Measurements from ENCODE around the gene ELFN1. TPM values are rescaled to one million over a fixed set of nuclear protein-coding genes. Genes with fewer than 3 reads are reported as not detected.

Gene ELFN1
- total RNA-seq, 2 experiments from 2014 or later: 0.20 to 0.36 TPM

DNA sequence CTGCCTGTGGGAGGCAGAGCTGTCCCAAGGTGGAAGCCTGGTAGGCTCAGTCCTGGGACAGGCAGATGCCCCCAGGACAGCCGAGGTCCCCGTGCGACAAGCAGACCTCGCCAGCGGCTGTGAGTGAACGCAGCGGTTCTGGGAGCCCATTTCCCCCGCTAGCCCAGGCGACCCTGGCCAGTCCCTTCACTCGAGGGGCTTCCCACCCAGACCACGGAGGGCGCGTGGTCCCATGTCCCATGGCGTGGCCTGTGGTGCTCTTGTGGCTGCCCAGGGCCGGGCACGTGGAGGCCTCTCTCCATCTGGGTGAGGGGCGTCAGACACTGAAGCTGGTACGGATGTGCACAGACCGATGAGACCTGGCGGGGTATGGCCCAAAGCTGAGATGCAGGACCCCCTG, 67.9 kb downstream of the ELFN1 start:
- ChIA-PET POLR2A (no interaction called here), CTCF (no interaction called here)
- Mint-ChIP-seq H3K9me3 (no peaks in the 10 kb centered on the region), H3K27me3 (peaks cover 3% of the 10 kb centered on the region), H3K27ac (no peak overlapping the region), H3K36me3 (ENCODE audit: low read depth) (no peaks in the 10 kb centered on the region), H3K4me1 (ENCODE audit: low read depth) (peaks cover 18% of the 10 kb centered on the region), H3K4me3 (no peak overlapping the region)
- intact Hi-C loops (cut with micrococcal nuclease): no loop called here
- TF ChIP-seq CTCF (IDR thresholded peaks at IDR 0.05): no peak
- ATAC-seq (no peak), DNase-seq (no peak)

DNA sequence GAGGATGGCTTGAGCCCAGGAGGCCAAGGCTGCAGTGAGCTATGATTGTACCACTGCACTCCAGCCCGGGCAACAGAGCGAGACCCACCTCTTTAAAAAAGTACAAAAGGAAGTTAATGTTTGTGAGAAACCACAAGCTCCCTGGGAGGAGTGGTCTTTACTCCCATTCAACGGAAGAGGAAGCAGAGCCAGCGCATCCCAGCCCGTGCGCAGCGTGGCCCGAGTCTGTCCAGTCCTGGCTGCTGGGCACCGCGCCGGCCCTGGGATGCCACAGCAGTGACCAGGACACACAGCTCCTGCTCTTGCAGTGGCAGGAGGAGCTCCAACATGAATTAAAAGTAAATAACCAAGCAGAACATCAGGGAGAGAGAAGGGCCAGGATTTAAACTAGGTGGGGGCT, 68.4 kb downstream of the ELFN1 start:
- ATAC-seq: no peak
- Mint-ChIP-seq H3K27me3 (peaks cover 3% of the 10 kb centered on the region), H3K4me1 (ENCODE audit: low read depth) (peaks cover 18% of the 10 kb centered on the region), H3K9me3 (no peaks in the 10 kb centered on the region), H3K36me3 (ENCODE audit: low read depth) (no peaks in the 10 kb centered on the region), H3K4me3 (no peak overlapping the region), H3K27ac (no peak overlapping the region)
- ChIA-PET CTCF (no interaction called here), POLR2A (no interaction called here)
- no peak for DNase-seq
- no peak for TF ChIP-seq CTCF (IDR thresholded peaks at IDR 0.05)
- intact Hi-C loops (cut with micrococcal nuclease): no loop called here

DNA sequence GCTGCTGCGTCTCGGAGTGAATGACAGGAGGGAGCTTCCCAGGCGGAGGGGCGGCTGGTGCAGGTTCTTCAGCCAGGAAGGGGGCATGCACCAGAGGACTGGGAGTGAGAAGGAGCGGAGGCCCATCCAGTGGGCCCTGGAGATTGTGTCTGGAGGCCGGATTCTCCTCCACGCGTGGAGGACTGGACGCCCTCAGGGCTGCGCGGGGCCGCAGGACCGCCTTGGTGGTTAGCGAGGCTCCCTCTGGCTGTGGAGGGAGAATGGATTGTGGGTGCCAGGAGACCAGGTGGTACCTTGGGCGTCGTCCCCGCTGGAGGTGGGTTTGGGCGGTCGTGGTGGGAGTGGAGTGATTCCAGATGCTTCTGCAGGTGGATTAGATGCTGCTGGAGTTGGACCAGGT, 68.9 kb downstream of the ELFN1 start:
- CTCF ChIA-PET: no interaction called here
- no peak overlapping the region for H3K27ac Mint-ChIP-seq
- no peak overlapping the region for H3K4me3 Mint-ChIP-seq

DNA sequence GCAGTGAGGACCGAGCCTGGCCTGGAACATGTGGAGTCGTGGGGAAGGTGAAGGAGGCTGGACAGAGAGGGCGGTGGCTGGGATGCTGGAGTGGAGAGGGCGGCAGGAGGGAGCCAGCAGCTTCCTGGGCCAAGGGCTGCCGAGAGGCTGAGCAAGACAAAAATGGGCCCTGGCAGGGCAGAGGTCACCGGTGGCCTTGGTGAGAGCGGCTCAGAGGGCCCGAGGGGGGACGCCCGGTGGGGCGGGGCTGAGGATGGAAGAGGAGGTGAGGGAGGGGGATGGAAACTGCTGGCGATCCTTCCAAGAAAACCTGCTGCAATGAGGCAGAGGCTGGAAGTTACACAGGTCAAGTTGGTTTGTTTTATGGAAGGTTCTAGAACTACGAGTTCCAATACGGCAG, 69.5 kb downstream of the ELFN1 start:
- TF ChIP-seq CTCF (IDR thresholded peaks at IDR 0.05): no peak
- no peak for DNase-seq
- no peak for ATAC-seq
- intact Hi-C loops (cut with micrococcal nuclease): no loop called here
- H3K27ac Mint-ChIP-seq: no peak overlapping the region
- no peak overlapping the region for H3K4me3 Mint-ChIP-seq
- CTCF ChIA-PET: no interaction called here
- no peaks in the 10 kb centered on the region for H3K36me3 Mint-ChIP-seq (ENCODE audit: low read depth)
- H3K9me3 Mint-ChIP-seq: no peaks in the 10 kb centered on the region
- H3K27me3 Mint-ChIP-seq: peaks cover 3% of the 10 kb centered on the region
- POLR2A ChIA-PET: no interaction called here
- H3K4me1 Mint-ChIP-seq (ENCODE audit: low read depth): peaks cover 18% of the 10 kb centered on the region

More for the DNA sequence above, 68.9 kb downstream of the ELFN1 start:
- Mint-ChIP-seq H3K9me3 (no peaks in the 10 kb centered on the region), H3K27me3 (peaks cover 3% of the 10 kb centered on the region), H3K4me1 (ENCODE audit: low read depth) (peaks cover 18% of the 10 kb centered on the region), H3K36me3 (ENCODE audit: low read depth) (no peaks in the 10 kb centered on the region)
- TF ChIP-seq CTCF (IDR thresholded peaks at IDR 0.05): no peak
- POLR2A ChIA-PET: no interaction called here
- DNase-seq: no peak
- no peak for ATAC-seq
- intact Hi-C loops (cut with micrococcal nuclease): no loop called here

DNA sequence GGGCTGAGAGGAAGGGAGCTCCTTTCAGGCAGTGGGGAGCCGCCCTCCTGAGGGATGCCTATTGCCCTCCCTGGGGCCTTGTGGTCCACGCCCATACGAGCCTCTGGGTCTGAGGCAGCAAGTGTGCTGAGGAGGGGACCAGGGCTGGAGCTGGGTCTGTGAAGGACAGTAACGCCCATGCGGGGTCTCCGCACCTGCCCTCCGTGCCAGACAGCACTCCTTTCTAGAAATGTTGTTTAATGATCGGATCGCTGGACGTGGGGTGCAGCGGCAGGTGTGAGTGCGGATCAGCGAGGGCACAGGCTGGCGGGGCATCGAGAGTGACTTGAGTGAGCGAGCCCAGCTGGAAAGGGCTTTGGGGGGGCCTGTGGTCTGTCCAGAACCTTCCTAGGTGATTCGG, 70.1 kb downstream of the ELFN1 start:
- H3K4me3 Mint-ChIP-seq: no peak overlapping the region
- no peak for TF ChIP-seq CTCF (IDR thresholded peaks at IDR 0.05)
- no peak overlapping the region for H3K27ac Mint-ChIP-seq
- ATAC-seq (no peak), DNase-seq (no peak)
- H3K9me3 Mint-ChIP-seq: no peaks in the 10 kb centered on the region
- ChIA-PET POLR2A (no interaction called here), CTCF (no interaction called here)
- no peaks in the 10 kb centered on the region for H3K36me3 Mint-ChIP-seq (ENCODE audit: low read depth)
- peaks cover 18% of the 10 kb centered on the region for H3K4me1 Mint-ChIP-seq (ENCODE audit: low read depth)
- intact Hi-C loops (cut with micrococcal nuclease): no loop called here
- peaks cover 3% of the 10 kb centered on the region for H3K27me3 Mint-ChIP-seq

Data from activated CD8-positive, alpha-beta T cell treated with anti-CD3 and anti-CD28 coated beads for 36 hours (primary cell).